Measurements from ENCODE around the gene SCARF2. TPM values are rescaled to one million over a fixed set of nuclear protein-coding genes. Genes with fewer than 3 reads are reported as not detected.
"Not testable (repeated sequence)": the region's sequence is repeated elsewhere in the genome, so short reads cannot be mapped to it uniquely, and the experiment has no call there.

Gene SCARF2
- total and polyA plus RNA-seq, 4 donors: 8.5 to 35.4 (median 27.8) TPM

DNA sequence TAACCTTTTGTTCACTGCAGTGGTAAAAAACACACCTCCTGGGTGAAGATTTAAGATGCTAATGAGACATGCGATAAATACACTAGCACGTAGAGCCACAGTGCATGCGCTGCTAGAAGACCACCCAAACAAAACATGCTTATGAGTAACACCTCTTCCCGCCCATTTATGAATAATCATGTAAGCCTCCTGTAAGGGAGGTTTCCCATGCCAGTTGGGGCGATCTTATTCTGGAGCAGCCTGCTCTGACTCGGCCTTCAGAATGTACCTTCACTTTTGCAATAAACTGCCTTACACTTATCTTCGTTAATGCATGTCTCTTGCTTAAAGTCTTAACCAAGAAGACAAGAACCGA, 18.1 kb upstream of the SCARF2 start:
- H3K4me3 ChIP-seq (ENCODE audit: low read length in 2 of 2): no peak overlapping the region
- H3K9me3 ChIP-seq (ENCODE audit: control insufficient read depth, low read length): no peaks in the 10 kb centered on the region
- peaks cover 0 to 2% of the 10 kb centered on the region in 2 donors for H3K36me3 ChIP-seq (ENCODE audit: control insufficient read depth in 1 of 2, insufficient read depth in 2 of 2, low read length in 1 of 2)
- no peaks in the 10 kb centered on the region for H3K4me1 ChIP-seq (ENCODE audit: control insufficient read depth in 1 of 2, insufficient read depth in 2 of 2, low read length in 2 of 2)
- intact Hi-C loops (cut with DNase I): loop anchor here (1.0 kb wide), 1 partner anchor 37 kb away; no protein-coding TSS in a partner anchor
- no peak for ATAC-seq (ENCODE audit: low FRiP score)
- no peaks in the 10 kb centered on the region for H3K27me3 ChIP-seq (ENCODE audit: control insufficient read depth in 1 of 2, insufficient read depth in 2 of 2, low read length in 1 of 2)
- 84% methylated on average over 8 of the region's 8 CpGs for WGBS, 2 donors
- DNase-seq: peak in 1 of 2 donors; percentile 5
- H3K27ac ChIP-seq (ENCODE audit: low read depth in 1 of 2, low read length in 2 of 2): no peak overlapping the region

DNA sequence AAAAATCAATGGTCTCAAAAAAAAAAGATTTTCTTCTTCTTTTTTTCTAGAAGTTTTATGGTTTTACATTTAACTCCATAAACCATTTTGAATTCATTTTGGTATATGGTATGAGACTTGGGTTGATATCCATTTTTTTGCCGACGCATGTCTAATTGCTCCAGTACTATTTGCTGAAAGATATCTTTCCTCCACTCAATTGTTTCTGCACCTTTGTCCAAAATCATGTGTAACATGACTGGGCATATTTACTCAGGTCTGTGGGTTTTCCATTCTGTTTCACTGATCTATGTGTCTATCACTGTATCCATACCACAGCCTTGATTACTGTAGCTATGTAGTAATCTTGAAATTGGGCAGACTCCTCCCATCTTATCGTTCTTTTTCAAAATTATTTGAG, 15.6 kb upstream of the SCARF2 start:
- intact Hi-C loops (cut with DNase I): no loop called here
- WGBS, 2 donors: 96 to 100% methylated on average over 3 of the region's 3 CpGs
- no peak for ATAC-seq (ENCODE audit: low FRiP score)
- Histone ChIP-seq H3K36me3 (ENCODE audit: control insufficient read depth in 1 of 2, insufficient read depth in 2 of 2, low read length in 1 of 2) (peaks cover 0 to 2% of the 10 kb centered on the region in 2 donors), H3K9me3 (ENCODE audit: control insufficient read depth, low read length) (no peaks in the 10 kb centered on the region), H3K27ac (ENCODE audit: low read depth in 1 of 2, low read length in 2 of 2) (no peak overlapping the region), H3K4me1 (ENCODE audit: control insufficient read depth in 1 of 2, insufficient read depth in 2 of 2, low read length in 2 of 2) (no peaks in the 10 kb centered on the region), H3K27me3 (ENCODE audit: control insufficient read depth in 1 of 2, insufficient read depth in 2 of 2, low read length in 1 of 2) (no peaks in the 10 kb centered on the region), H3K4me3 (ENCODE audit: low read length in 2 of 2) (no peak overlapping the region)
- no peak for DNase-seq

DNA sequence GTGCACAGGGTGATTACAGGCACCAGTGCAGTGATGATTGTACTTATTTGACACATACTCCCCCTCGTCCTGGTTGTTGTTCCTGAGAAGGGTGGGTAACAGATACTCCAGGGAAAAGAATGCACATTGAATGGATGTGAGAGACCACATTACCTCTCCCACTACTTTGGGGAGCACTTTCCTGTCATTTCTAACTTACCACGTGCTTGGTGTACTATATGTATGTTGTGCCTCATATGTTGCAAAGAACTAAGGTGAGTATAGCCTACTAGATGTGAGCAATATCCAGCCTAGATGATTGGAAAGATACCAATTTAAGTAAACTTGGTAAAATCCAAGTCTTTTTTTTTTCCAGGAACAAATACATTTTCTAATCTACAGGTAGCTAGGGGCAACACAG, 14.3 kb upstream of the SCARF2 start:
- no peaks in the 10 kb centered on the region for H3K4me1 ChIP-seq (ENCODE audit: control insufficient read depth in 1 of 2, insufficient read depth in 2 of 2, low read length in 2 of 2)
- intact Hi-C loops (cut with DNase I): no loop called here

DNA sequence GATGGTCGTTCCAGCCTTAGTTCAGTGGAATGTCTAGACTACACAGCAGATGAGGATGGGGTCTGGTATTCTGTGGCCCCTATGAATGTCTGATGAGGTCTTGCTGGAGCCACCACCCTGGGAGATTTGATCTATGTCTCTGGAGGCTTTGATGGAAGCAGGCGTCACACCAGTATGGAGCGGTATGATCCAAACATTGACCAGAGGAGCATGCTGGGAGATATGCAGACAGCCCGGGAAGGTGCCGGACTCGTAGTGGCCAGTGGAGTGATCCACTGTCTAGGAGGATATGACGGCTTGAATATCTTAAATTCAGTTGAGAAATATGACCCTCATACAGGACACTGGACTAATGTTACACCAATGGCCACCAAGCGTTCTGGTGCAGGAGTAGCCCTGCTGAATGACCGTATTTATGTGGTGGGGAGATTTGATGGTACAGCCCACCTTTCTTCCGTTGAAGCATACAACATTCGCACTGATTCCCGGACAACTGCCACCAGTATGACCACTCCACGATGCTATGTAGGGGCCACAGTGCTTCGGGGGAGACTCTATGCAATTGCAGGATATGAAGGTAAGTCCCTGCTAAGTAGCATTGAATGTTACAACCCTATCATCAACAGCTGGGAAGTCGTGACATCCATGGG, 13.6 kb upstream of the SCARF2 start:
- intact Hi-C loops (cut with DNase I); H3K4me1 ChIP-seq (ENCODE audit: control insufficient read depth in 1 of 2, insufficient read depth in 2 of 2, low read length in 2 of 2); H3K9me3 ChIP-seq (ENCODE audit: control insufficient read depth, low read length); H3K27me3 ChIP-seq (ENCODE audit: control insufficient read depth in 1 of 2, insufficient read depth in 2 of 2, low read length in 1 of 2); H3K27ac ChIP-seq (ENCODE audit: low read depth in 1 of 2, low read length in 2 of 2); ATAC-seq (ENCODE audit: low FRiP score); H3K36me3 ChIP-seq (ENCODE audit: control insufficient read depth in 1 of 2, insufficient read depth in 2 of 2, low read length in 1 of 2); H3K4me3 ChIP-seq (ENCODE audit: low read length in 2 of 2): not testable (repeated sequence)
- peak; percentile 6 to 9 for DNase-seq
- 92 to 93% methylated on average over 15 of the region's 15 CpGs for whole genome bisulfite sequencing, 2 donors

More for the DNA sequence above, 14.3 kb upstream of the SCARF2 start:
- Histone ChIP-seq H3K4me3 (ENCODE audit: low read length in 2 of 2) (no peak overlapping the region), H3K27me3 (ENCODE audit: control insufficient read depth in 1 of 2, insufficient read depth in 2 of 2, low read length in 1 of 2) (no peaks in the 10 kb centered on the region), H3K36me3 (ENCODE audit: control insufficient read depth in 1 of 2, insufficient read depth in 2 of 2, low read length in 1 of 2) (no peaks in the 10 kb centered on the region), H3K9me3 (ENCODE audit: control insufficient read depth, low read length) (no peaks in the 10 kb centered on the region), H3K27ac (ENCODE audit: low read depth in 1 of 2, low read length in 2 of 2) (no peak overlapping the region)
- 76 to 87% methylated on average over 2 of the region's 2 CpGs for WGBS, 2 donors
- no peak for ATAC-seq (ENCODE audit: low FRiP score)
- no peak for DNase-seq

DNA sequence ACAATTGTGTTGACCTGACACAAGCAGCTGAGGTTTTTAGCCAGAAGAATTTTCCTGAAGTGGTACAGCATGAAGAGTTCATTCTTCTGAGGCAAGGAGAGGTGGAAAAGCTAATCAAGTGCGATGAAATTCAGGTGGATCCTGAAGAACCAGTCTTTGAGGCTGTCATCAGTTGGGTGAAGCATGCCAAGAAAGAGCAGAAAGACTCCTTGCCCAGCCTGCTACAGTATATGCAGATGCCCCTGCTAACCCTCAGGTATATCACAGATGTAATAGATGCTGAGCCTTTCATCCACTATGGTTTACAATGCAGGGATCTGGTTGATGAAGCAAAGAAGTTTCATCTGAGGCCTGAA, 12.9 kb upstream of the SCARF2 start:
- no peak overlapping the region for H3K27ac ChIP-seq (ENCODE audit: low read depth in 1 of 2, low read length in 2 of 2)
- H3K4me3 ChIP-seq (ENCODE audit: low read length in 2 of 2): no peak overlapping the region
- no peaks in the 10 kb centered on the region for H3K27me3 ChIP-seq (ENCODE audit: control insufficient read depth in 1 of 2, insufficient read depth in 2 of 2, low read length in 1 of 2)
- H3K4me1 ChIP-seq (ENCODE audit: control insufficient read depth in 1 of 2, insufficient read depth in 2 of 2, low read length in 2 of 2): no peaks in the 10 kb centered on the region
- no peaks in the 10 kb centered on the region for H3K36me3 ChIP-seq (ENCODE audit: control insufficient read depth in 1 of 2, insufficient read depth in 2 of 2, low read length in 1 of 2)
- WGBS, 2 donors: 91 to 94% methylated on average over 1 of the region's 1 CpG
- no peaks in the 10 kb centered on the region for H3K9me3 ChIP-seq (ENCODE audit: control insufficient read depth, low read length)
- no peak for DNase-seq
- no peak for ATAC-seq (ENCODE audit: low FRiP score)
- intact Hi-C loops (cut with DNase I): no loop called here

DNA sequence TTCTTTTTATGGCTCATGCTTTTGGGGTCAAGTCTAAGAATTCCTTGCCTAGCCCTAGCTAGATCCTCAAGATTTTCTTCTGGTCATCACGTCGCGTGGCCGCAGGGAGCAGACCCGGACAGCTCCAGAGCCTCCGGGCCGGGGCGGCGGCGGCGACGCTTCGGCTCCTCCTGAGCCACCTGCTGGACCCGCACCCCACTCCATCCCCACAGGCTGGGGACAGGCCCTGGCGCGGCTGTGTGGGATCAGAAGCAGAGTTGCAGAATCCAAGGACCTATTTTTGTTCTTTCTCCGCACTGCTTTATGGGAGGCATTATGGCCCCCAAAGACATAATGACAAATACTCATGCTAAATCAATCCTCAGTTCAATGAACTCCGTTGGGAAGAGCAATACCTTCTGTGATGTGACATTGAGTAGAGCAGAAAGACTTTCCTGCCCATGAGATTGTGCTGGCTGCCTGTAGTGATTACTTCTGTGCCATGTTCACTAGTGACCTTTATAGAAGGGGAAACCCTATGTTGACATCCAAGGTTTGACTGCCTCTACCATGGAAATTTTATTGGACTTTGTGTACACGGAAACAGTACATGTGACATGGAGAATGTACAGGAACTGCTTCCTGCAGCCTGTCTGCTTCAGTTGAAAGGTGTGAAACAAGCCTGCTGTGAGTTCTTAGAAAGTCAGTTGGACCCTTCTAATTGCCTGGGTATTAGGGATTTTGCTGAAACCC, 12.4 kb upstream of the SCARF2 start:
- Histone ChIP-seq H3K36me3 (ENCODE audit: control insufficient read depth in 1 of 2, insufficient read depth in 2 of 2, low read length in 1 of 2) (no peaks in the 10 kb centered on the region), H3K4me1 (ENCODE audit: control insufficient read depth in 1 of 2, insufficient read depth in 2 of 2, low read length in 2 of 2) (no peaks in the 10 kb centered on the region), H3K4me3 (ENCODE audit: low read length in 2 of 2) (no peak overlapping the region), H3K27ac (ENCODE audit: low read depth in 1 of 2, low read length in 2 of 2) (no peak overlapping the region), H3K27me3 (ENCODE audit: control insufficient read depth in 1 of 2, insufficient read depth in 2 of 2, low read length in 1 of 2) (no peaks in the 10 kb centered on the region), H3K9me3 (ENCODE audit: control insufficient read depth, low read length) (no peaks in the 10 kb centered on the region)
- intact Hi-C loops (cut with DNase I): no loop called here
- ATAC-seq (ENCODE audit: low FRiP score) (no peak), DNase-seq (peak; percentile 21 to 52)
- WGBS, 2 donors: 93 to 95% methylated on average over 19 of the region's 19 CpGs

DNA sequence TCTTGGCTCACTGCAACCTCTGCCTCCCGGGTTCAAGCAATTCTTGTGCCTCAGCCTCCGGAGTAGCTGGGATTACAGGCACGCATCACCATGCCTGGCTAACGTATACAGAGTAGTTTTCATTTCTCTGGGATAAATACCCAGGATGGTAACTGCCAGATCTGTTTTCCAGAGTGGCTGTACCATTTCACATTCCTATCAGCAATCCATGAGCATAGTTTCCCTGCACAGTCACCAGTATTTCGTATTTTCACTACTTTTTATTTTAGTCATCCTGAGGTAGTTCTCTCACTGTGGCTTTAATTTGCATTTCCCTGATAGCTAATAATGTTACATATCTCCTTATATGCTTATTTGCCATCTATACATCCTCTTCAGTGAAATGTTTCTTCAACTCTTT, 11.0 kb upstream of the SCARF2 start:
- Histone ChIP-seq H3K9me3 (ENCODE audit: control insufficient read depth, low read length) (no peaks in the 10 kb centered on the region), H3K4me1 (ENCODE audit: control insufficient read depth in 1 of 2, insufficient read depth in 2 of 2, low read length in 2 of 2) (no peaks in the 10 kb centered on the region), H3K27ac (ENCODE audit: low read depth in 1 of 2, low read length in 2 of 2) (no peak overlapping the region), H3K27me3 (ENCODE audit: control insufficient read depth in 1 of 2, insufficient read depth in 2 of 2, low read length in 1 of 2) (no peaks in the 10 kb centered on the region), H3K36me3 (ENCODE audit: control insufficient read depth in 1 of 2, insufficient read depth in 2 of 2, low read length in 1 of 2) (no peaks in the 10 kb centered on the region), H3K4me3 (ENCODE audit: low read length in 2 of 2) (no peak overlapping the region)
- intact Hi-C loops (cut with DNase I): no loop called here
- WGBS, 2 donors: 76 to 77% methylated on average over 5 of the region's 5 CpGs
- ATAC-seq (ENCODE audit: low FRiP score) (no peak), DNase-seq (peak; percentile 3 to 5)

DNA sequence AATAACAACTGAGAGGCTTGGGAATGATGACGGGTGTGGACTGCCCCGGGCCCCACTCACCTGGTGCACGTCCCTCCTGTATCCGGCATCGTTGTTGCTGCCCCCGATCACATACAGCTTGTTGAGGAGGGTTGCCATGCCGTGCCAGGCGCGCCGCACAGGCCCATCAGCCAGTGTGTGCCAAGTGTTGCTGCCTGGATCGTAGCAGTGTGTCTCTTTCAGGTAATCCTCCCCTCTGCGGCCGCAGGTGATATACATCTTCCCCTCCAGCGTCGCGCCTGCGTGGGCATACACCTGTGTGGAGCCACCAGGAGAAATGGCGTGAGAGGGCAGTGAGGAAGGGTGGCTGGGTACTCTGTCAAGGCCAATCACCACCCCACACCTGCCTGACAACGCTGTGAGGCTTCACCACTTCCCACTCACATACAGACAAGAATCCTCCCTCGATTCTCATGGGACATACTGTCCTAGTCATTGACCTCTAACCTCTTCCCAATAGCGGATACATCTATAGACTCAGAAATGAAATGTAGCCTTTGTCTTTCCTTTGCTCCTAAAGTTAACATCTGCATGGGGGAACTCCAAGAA, 8.9 kb upstream of the SCARF2 start:
- peak; percentile 28 to 63 for DNase-seq
- Histone ChIP-seq H3K27ac (ENCODE audit: low read depth in 1 of 2, low read length in 2 of 2) (no peak overlapping the region), H3K4me1 (ENCODE audit: control insufficient read depth in 1 of 2, insufficient read depth in 2 of 2, low read length in 2 of 2) (no peaks in the 10 kb centered on the region), H3K36me3 (ENCODE audit: control insufficient read depth in 1 of 2, insufficient read depth in 2 of 2, low read length in 1 of 2) (no peaks in the 10 kb centered on the region), H3K9me3 (ENCODE audit: control insufficient read depth, low read length) (no peaks in the 10 kb centered on the region), H3K27me3 (ENCODE audit: control insufficient read depth in 1 of 2, insufficient read depth in 2 of 2, low read length in 1 of 2) (no peaks in the 10 kb centered on the region), H3K4me3 (ENCODE audit: low read length in 2 of 2) (no peak overlapping the region)
- WGBS, 2 donors: 92 to 94% methylated on average over 21 of the region's 21 CpGs
- intact Hi-C loops (cut with DNase I): no loop called here
- ATAC-seq (ENCODE audit: low FRiP score): no peak

DNA sequence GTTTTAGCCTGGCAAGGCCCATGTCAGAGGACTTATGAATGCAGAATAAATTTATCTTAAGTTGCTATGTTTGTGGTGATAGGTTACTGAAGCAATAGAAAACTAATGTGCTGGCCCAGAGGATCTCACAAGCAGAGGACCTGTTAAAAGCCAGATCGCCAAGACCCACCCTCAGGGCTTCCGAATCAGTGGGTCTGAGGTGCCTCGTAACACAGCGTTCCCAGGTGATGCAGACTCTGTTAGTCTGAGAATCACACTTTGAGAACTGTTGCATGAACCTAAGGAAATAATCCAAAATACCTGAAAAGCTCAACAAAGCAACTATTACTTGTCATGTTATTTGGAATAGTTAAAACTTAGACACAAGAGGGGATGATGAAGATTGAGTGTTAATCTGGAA, 6.7 kb upstream of the SCARF2 start:
- Histone ChIP-seq H3K27ac (ENCODE audit: low read depth in 1 of 2, low read length in 2 of 2) (no peak overlapping the region), H3K27me3 (ENCODE audit: control insufficient read depth in 1 of 2, insufficient read depth in 2 of 2, low read length in 1 of 2) (no peaks in the 10 kb centered on the region), H3K4me1 (ENCODE audit: control insufficient read depth in 1 of 2, insufficient read depth in 2 of 2, low read length in 2 of 2) (no peaks in the 10 kb centered on the region), H3K9me3 (ENCODE audit: control insufficient read depth, low read length) (no peaks in the 10 kb centered on the region), H3K36me3 (ENCODE audit: control insufficient read depth in 1 of 2, insufficient read depth in 2 of 2, low read length in 1 of 2) (no peaks in the 10 kb centered on the region), H3K4me3 (ENCODE audit: low read length in 2 of 2) (no peak overlapping the region)
- DNase-seq: peak; percentile 5 to 9
- 97 to 98% methylated on average over 4 of the region's 4 CpGs for WGBS, 2 donors
- no peak for ATAC-seq (ENCODE audit: low FRiP score)
- intact Hi-C loops (cut with DNase I): no loop called here

Measured in aorta (tissue), 5 donors.